OCI-LY3 (cell line): Measurements from ENCODE around the gene UGT2B7.

ENCODE experiments used
- CTCF ChIP-seq: fragments of 200-600, 300-600 bp; sonication (generic); IDR thresholded peaks from 2 replicates; pipeline ENCODE4 v1.5.1; 2014; ENCODE audit warnings: antibody characterized with exemption, low read length, low read depth
- EZH2phosphoT487 ChIP-seq: fragments of 200-600 bp; shearing (Covaris generic); IDR thresholded peaks from 2 replicates; pipeline ENCODE4 v1.6.1; 2018; ENCODE audit warnings: antibody characterized with exemption, mixed run types, low read depth

DNA sequence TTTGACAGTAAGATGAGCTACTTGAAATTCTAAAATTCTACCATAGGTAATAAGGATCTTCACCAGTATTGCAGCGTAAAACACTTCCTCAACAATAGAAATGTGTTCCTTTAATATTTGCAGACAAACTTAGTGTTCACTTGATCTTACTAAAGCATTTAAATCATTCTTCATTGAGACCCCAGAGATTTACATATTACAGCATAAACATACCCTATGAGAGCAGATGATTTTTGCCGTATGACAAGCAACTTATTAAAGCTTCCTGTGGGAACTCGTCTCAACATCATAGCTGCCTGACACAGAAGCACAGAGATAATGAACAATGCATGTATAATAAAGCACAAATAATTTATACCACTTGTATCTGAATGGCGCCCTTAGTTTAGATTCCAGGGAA is 3.6 kb downstream of the UGT2B7 start:
- TF ChIP-seq CTCF (no peak), EZH2phosphoT487 (no peak)
